Stimulated activated CD8-positive, alpha-beta memory T cell treated with anti-CD3 and anti-CD28 coated beads, Interleukin-12 subunit alpha, Interleukin-12 subunit beta, amount 100 ng/mL, for 24 hours (primary cell): ENCODE data around the gene KIFBP.
"Not testable (repeated sequence)": the region's sequence is repeated elsewhere in the genome, so short reads cannot be mapped to it uniquely, and the experiment has no call there.

Experiments used
- DNase-seq: peaks from one replicate; pipeline ENCODE4 v3.0.0-alpha.2; 2020; ENCODE audit errors: extremely low read depth

Gene KIFBP

DNA sequence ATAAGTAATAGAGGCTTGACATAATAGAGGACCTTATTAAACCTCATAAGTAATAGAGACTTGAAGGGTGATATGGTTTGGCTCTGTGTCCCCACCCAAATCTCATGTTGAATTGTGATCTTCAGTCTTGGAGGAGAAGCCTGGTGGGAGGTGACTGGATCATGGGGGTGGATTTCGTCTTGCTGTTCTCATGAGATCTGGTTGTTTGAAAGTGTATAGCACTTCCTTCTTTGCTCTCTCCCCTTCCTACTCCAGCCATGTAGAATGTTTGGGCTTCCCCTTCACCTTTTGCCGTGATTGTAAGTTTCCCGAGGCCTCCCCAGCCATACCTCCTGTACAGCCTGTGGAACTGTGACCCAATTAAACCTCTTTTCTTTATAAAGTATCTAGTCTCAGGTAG lies 8.6 kb downstream of the KIFBP start:
- no peak for DNase-seq

- no peak for DNase-seq
Observed at GRCh38 chr10:69004821-69005220, 16.2 kb downstream of the KIFBP start.

DNA sequence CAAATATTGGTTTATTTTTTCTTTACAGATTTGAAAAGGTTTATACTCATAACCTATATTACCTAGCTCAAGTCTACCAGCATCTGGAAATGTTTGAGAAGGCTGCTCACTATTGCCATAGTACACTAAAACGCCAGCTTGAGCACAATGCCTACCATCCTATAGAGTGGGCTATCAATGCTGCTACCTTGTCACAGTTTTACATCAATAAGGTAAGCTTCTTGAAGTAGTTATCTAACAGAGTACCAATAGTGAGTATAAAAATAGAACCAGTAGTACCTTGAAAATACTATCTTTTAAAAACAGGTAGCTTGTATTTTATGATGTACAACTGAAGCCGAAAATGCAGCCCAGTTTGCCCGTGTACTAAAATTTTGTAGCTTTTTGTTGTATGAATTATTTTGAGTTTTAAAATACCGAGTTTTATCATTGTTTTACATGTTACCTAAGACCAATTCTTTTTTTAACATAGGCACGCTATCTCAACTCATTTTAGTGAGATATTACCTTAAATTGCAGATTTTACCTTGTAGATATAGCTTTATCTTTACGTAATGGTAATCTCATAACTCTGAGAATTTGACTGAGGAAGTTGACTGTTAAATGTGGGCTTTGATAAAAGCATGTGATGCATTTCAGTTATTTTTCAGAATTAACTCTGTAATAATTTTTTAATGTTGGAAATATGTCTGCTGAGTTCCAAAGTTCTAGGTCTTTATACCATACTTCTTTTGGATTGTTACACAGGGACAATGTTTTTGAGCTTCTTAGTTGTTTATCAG lies 17.3 kb downstream of the KIFBP start:
- DNase-seq, result no peak

- no peak for DNase-seq
Observed at GRCh38 chr10:69007260-69007659, 18.7 kb downstream of the KIFBP start.

GRCh38 chr10:69009360-69009759 lies 20.8 kb downstream of the KIFBP start:
- no peak for DNase-seq

DNA sequence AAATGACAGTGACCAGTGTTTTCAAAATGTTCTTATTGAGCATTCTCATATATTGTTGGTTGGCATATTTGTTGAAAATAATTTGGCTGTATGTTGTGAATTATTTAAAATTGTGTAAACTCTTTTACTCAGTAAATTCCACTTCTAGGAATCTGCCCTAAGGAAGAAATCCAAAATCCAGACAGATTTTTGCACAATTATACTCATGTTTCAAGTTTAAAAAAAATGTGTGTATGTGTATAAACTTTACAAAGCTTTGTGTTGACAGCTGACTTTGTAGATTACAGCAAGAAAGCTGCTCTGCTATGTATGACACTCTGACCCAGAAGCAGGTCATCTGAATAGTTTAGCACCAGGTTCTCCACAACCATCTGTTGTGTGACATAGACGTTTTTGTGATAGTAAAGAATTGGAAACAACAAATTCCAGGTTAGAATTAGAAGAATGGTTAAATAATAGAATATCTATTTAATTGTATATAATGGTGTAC lies 21.6 kb downstream of the KIFBP start:
- DNase-seq, result no peak

- DNase-seq, result not testable (repeated sequence)
Observed at GRCh38 chr10:69012778-69013177, 24.2 kb downstream of the KIFBP start.

GRCh38 chr10:69014171-69014570 lies 25.6 kb downstream of the KIFBP start:
- DNase-seq, result no peak

- DNase-seq, result no peak
Observed at GRCh38 chr10:69018613-69019012, 30.0 kb downstream of the KIFBP start.

DNA sequence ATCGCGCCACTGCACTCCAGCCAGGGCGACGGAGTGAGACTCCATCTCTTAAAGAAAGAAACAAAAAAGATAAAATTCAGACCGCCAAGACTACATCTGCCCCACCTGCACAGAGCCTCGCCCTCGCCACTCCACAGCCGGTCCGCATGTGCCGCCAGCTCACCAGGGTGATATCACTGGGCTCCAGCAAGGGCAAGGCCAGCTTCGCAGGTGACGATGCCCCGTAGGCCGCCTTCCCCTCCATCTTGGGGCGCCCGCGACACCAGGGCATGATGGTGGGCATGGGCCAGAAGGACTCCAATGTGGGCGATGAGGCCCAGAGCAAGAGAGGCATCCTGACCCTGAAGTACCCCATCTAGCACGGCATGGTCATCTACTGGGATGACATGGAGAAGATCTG lies 34.0 kb downstream of the KIFBP start:
- DNase-seq, result no peak

GRCh38 chr10:69025370-69025896 lies 36.8 kb downstream of the KIFBP start:
- DNase-seq, result no peak

GRCh38 chr10:69033256-69033655 lies 44.7 kb downstream of the KIFBP start:
- DNase-seq, result no peak

DNA sequence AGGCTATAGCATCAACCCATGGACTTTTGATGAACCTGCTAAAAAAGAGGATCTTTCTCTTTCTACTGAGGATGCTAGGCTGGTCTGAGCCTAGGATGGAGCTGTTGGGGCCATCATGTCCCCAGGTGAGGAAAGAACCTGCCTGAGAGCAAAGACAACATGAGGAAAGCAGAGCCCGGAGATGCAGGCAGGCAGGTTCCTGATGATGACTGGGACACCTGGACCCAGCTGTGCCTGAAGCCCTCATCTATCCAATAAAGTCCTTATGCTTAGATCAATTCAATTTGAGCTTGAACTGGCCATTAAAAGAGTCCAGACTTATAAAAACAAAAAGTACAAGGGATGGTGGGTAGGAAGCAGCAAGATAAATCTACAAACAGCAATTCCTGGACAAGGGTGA lies 48.9 kb downstream of the KIFBP start:
- no peak for DNase-seq

DNA sequence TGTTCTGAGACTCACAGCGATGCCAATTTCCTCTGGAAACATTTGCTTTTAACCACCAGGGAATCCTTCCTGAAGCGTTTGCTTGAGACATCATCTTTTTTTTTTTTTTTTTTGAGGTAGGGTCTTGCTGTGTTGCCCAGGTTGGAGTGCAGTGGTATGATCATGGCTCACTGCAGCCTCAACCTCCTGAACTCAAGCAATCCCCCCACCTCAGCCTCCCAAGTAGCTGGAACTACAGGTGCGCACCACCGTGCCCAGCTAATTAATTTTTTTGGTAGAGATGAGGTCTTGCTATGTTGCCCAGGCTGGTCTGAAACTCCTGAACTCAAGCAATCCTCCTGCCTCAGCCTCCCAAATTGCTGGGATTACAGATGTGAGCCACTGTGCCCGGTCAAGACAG lies 52.3 kb downstream of the KIFBP start:
- not testable (repeated sequence) for DNase-seq

DNA sequence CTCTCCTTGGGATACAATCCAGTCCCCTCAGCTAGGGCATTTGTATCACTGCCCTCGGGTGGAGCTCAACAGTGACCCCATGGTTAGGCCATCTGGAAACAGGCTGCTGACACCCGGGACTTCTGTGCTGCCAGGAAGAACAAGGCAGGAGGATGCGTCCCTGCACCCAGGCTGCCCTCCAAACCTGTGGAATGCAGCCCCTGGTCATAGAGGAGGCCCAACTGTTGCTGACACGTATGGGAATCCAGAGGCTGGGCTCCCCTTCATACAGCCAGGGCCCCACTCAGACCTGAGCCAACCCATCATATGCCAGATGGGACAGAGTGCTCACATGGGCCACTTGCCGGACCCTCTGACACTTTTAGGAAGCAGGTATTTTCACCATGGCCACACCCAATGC lies 53.8 kb downstream of the KIFBP start:
- DNase-seq, result no peak

DNA sequence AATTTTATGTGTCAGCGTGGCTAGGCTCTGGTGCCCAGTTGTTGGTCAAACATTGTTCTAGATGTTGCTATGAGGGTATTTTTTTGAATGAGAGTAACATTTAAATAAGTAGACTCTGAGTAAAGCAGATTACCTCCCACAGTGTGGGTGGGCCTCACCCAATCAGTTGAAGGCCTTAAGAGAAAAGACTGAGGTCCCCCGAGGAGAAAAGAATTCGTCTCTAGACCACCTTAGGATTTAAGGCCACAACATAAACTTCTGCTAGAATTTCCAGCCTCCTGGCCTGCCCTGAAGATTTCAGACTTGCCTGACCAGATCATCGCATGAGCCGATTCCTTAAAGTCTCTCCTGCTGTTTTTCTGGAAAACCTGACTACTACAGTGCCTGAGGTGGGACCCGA lies 54.2 kb downstream of the KIFBP start:
- DNase-seq, result no peak

DNA sequence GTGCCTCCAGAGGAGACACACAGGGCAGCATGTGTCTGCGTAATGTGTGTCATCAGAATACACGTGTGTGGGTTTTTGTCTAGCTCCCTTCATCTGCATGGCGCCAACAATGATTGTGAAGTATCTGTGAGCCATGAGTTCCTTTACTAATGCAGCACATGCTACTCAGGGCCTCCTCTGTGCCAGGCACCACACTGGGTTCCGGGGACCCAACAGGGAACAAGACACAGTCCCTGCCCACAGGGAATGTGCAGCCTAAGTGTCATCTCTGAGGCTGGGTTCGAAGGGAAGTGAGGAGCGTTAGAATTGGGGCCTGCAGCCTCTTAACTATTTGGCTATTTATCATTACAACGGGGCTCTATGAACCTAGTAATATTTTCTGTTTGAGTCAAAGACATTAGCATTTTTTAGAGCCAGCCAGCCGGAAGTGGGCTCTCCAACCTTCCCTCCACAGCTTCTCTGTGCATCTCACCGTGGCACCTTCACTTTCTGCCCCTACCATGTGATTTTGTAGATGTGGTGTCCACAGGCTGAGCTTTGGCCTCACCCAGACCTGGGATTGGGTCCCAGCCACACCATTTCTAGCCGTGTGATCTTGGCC lies 55.4 kb downstream of the KIFBP start:
- no peak for DNase-seq

DNA sequence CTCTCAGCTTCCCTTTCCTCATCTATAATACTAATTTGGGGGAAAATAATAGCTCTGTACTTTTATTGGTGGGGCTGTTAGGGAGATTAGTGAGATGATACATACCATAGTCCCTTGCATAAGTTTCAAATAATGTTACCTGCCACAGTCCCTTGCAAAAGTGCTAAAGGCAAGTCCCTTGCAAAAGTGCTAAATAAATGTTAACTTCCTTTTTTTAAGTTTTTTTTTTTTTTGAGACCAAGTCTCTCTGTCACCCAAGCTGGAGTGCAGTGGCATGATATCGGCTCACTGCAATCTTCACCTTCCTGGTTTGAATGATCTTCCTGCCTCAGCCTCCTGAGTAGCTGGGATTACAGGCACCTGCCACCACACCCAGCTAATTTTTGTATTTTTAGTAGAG lies 55.9 kb downstream of the KIFBP start:
- DNase-seq, result no peak

DNA sequence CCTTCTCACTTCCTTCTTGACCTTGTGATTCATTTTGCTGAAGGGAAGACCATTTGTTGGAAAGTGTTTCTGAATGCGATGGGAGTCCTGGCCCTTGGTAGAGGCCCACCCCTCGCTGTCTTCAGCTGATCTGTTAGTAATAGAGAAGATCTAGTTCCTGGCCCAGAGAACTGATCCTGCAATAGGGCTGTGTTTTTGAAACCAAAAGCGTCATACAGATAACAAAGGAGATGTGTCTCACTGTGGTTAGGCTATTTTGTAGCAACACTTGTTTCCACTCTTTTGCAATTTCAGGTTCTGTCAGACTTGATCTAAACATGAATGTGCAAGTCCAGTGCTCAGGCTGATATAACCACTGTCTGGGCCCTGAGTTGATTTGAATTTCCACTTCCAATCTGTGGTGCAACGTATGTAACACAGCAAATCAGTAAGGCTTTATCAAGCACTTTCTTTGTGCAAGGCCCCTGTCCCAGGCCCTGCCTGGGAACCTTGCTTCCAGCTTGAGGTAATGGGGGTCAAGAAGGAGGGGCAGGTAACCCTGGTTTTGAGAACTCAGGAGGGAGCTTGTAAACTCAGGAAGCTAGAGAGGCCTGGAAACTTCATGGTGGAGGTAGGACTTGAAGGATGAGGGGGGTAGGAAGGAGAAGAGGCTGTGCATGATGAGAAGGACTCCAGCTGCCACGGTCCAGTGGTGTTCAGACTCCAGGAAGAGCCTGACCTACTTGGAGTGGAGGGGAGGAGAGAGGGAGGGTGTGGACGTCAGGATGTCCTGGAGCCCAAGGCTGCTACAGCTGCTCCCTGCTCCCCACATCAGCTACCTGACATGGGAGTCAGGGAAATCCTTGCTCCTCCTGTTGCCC lies 57.1 kb downstream of the KIFBP start:
- DNase-seq, result no peak

- no peak for DNase-seq
Observed at GRCh38 chr10:69047111-69047832, 58.7 kb downstream of the KIFBP start.

DNA sequence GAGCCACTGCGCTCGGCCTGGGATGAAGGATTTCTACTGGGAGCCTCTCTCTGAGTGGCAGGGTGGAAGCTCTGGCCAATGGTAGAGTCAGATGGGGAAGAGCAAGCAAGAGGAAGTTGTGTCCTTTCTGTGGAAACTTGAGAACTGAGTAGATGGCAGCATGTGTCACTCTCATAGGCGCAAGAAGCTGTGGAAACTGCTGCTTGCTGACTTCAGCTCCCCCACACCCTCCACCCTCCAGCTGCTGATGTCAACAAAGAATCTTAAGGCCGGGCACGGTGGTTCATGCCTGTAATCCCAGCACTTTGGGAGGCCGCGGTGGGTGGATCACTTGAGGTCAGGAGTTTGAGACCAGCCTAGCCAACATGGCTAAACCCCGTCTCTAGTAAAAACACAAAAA lies 59.5 kb downstream of the KIFBP start:
- DNase-seq, result no peak

DNA sequence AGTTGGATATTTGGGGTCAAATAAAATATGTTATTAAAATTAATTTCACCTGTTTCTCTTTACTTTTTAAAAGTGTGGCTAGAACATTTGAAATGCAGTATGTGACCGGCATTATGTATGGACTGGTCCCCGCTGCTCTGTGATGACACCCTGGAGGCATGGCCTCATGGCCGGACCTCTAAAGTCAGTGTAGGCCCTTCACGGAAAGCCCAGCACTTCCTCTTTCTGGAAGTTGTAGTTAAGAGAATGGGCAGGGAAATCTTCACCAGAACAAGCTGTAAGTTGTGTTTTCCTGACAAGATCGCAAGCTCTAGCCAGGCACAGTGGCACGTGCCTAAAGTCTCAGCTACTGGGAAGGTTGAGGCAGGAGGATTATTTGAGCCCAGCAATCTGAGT lies 61.0 kb downstream of the KIFBP start:
- no peak for DNase-seq
